WTC11 (cell line): ENCODE measurements around the gene COL20A1.

ENCODE experiments used
- ATF2 ChIP-seq: sonication (generic); formaldehyde crosslinking; IDR thresholded peaks from 2 replicates; pipeline ENCODE4 v1.8.1; 2022; ENCODE audit warnings: low read depth, missing genetic modification reagents, borderline replicate concordance
- CBFB ChIP-seq: sonication (generic); formaldehyde crosslinking; IDR thresholded peaks from 2 replicates; pipeline ENCODE4 v1.8.1; 2022; ENCODE audit warnings: mild to moderate bottlenecking, low read depth, missing genetic modification reagents
- CTCF ChIP-seq: fragments of 200-600 bp; IDR thresholded peaks from 2 replicates; pipeline ENCODE4 v1.8.0; 2022; ENCODE audit warnings: antibody characterized with exemption
- E2F1 ChIP-seq: sonication (generic); formaldehyde crosslinking; IDR thresholded peaks from 2 replicates; pipeline ENCODE4 v1.8.0; 2022; ENCODE audit warnings: mild to moderate bottlenecking, missing genetic modification reagents
- E2F4 ChIP-seq: sonication (generic); formaldehyde crosslinking; IDR thresholded peaks from 2 replicates; pipeline ENCODE4 v1.8.1; 2022; ENCODE audit warnings: low read depth, mild to moderate bottlenecking, moderate library complexity, missing genetic modification reagents, borderline replicate concordance
- E2F5 ChIP-seq: sonication (generic); formaldehyde crosslinking; IDR thresholded peaks from 2 replicates; pipeline ENCODE4 v1.8.1; 2022; ENCODE audit warnings: mild to moderate bottlenecking, moderate library complexity, missing genetic modification reagents
- ETV6 ChIP-seq: sonication (generic); formaldehyde crosslinking; IDR thresholded peaks from 2 replicates; pipeline ENCODE4 v1.8.1; 2022; ENCODE audit warnings: mild to moderate bottlenecking, missing genetic modification reagents
- FOXK1 ChIP-seq: sonication (generic); formaldehyde crosslinking; IDR thresholded peaks from 2 replicates; pipeline ENCODE4 v1.8.0; 2022; ENCODE audit warnings: mild to moderate bottlenecking, moderate library complexity, missing genetic modification reagents
- KAT7 ChIP-seq: sonication (generic); formaldehyde crosslinking; IDR thresholded peaks from 2 replicates; pipeline ENCODE4 v1.8.1; 2023; ENCODE audit warnings: missing genetic modification reagents, mild to moderate bottlenecking, borderline replicate concordance
- RELA ChIP-seq: sonication (generic); formaldehyde crosslinking; IDR thresholded peaks from 2 replicates; pipeline ENCODE4 v1.8.1; 2022; ENCODE audit warnings: missing genetic modification reagents, mild to moderate bottlenecking, borderline replicate concordance
- ZBTB21 ChIP-seq: sonication (generic); formaldehyde crosslinking; IDR thresholded peaks from 2 replicates; pipeline ENCODE4 v1.8.1; 2023; ENCODE audit warnings: mild to moderate bottlenecking, missing genetic modification reagents, borderline replicate concordance
- ZNF263 ChIP-seq: sonication (generic); formaldehyde crosslinking; IDR thresholded peaks from 2 replicates; pipeline ENCODE4 v1.8.1; 2022; ENCODE audit warnings: low read depth, mild to moderate bottlenecking, moderate library complexity, missing genetic modification reagents

- no peak for TF ChIP-seq RELA (CRISPR knock-in tag)
- TF ChIP-seq CTCF, result no peak
- TF ChIP-seq ZNF263 (CRISPR knock-in tag), result no peak
- TF ChIP-seq ZBTB21 (CRISPR knock-in tag), result no peak
- no peak for TF ChIP-seq E2F4
- no peak for TF ChIP-seq FOXK1
- TF ChIP-seq ATF2 (CRISPR knock-in tag), result no peak
- TF ChIP-seq ETV6, result no peak
- TF ChIP-seq KAT7 (CRISPR knock-in tag), result no peak
- no peak for TF ChIP-seq E2F5 (CRISPR knock-in tag)
- TF ChIP-seq CBFB, result no peak
- TF ChIP-seq E2F1 (CRISPR knock-in tag), result no peak
Measured at GRCh38 chr20:63285636-63286615, 7.1 kb upstream of the COL20A1 start.
